PC-9 (cell line): Measurements from ENCODE around the gene TTLL13.

Experiments
- EZH2 ChIP-seq: fragments of 200-600 bp; sonication (generic); IDR thresholded peaks from 2 replicates; pipeline ENCODE4 v1.8.0; 2017; ENCODE audit warnings: antibody characterized with exemption, low read depth
- TF ChIP-seq, protein P1 (sequence below): fragments of 200-600 bp; sonication (generic); conservative IDR thresholded peaks from 2 replicates; pipeline ENCODE4 v1.6.1; 2017; ENCODE audit warnings: mixed run types, antibody characterized with exemption, mild to moderate bottlenecking, moderate library complexity

DNA sequence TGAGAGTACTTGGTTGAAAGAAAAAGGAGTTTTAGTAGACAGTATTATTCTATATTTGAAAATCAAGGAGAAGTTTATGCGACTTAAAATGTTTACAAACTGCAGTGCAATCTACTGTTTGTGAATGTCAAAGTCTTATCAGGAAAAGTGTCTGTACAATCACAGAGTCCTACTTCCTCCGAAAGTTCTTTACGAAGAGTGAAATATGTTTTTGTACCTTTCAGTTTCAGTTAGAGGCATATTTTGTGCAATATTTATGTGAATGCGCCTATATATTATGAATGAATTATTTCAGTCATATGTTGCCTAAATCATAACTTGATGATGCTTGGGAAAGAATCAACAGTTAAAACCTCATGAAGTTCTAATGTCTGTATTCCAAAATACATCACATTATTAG, 47.7 kb downstream of the TTLL13 start:
- TF ChIP-seq, protein P1, sequence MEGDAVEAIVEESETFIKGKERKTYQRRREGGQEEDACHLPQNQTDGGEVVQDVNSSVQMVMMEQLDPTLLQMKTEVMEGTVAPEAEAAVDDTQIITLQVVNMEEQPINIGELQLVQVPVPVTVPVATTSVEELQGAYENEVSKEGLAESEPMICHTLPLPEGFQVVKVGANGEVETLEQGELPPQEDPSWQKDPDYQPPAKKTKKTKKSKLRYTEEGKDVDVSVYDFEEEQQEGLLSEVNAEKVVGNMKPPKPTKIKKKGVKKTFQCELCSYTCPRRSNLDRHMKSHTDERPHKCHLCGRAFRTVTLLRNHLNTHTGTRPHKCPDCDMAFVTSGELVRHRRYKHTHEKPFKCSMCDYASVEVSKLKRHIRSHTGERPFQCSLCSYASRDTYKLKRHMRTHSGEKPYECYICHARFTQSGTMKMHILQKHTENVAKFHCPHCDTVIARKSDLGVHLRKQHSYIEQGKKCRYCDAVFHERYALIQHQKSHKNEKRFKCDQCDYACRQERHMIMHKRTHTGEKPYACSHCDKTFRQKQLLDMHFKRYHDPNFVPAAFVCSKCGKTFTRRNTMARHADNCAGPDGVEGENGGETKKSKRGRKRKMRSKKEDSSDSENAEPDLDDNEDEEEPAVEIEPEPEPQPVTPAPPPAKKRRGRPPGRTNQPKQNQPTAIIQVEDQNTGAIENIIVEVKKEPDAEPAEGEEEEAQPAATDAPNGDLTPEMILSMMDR = no peak
- TF ChIP-seq EZH2 = no peak
